IMR-90 (cell line): Measurements from ENCODE around the gene NOS3. TPM values are rescaled to one million over a fixed set of nuclear protein-coding genes. Genes with fewer than 3 reads are reported as not detected.

ENCODE experiments used
- ATAC-seq: fragments of 200-7000 bp; cut with Tn5 transposase; 2 replicates; pipeline ENCODE4 v1.9.1; 2020; ENCODE audit warnings: low read depth, mild to moderate bottlenecking, moderate library complexity
- BruUV-seq: library from RNA; stranded (reverse); fragments of 400-500 nt; replicated peaks from 2 replicates; lab custom pipeline; 2021; lab: Mats Ljungman, UMichigan
- CTCF ChIA-PET: fragments of 300-600 bp; formaldehyde crosslinking; extraction: SDS; loops from one replicate; lab custom pipeline; 2021; ENCODE audit warnings: antibody characterized with exemption; lab: Yijun Ruan, JAX
- POLR2A ChIA-PET: fragments of 300-600 bp; sonication (Branson Sonifier 250); formaldehyde crosslinking; loops from one replicate; lab custom pipeline; 2022; ENCODE audit warnings: antibody characterized with exemption; ENCODE audit not compliant: unreplicated experiment; lab: Charles Lee
- DNase-seq: peaks from one replicate; pipeline ENCODE4 v3.0.0; 2013
- H2AFZ ChIP-seq: replicated peaks from 2 replicates; pipeline ENCODE3; 2013; ENCODE audit warnings: low read length, mild to moderate bottlenecking; ENCODE audit not compliant: poor library complexity
- H2AK5ac ChIP-seq: 2 replicates; pipeline ENCODE4 v1.6.1; 2013; ENCODE audit warnings: low read depth, low read length, inconsistent platforms
- H2AK9ac ChIP-seq: replicated peaks from 2 replicates; pipeline ENCODE3; 2013; ENCODE audit warnings: mild to moderate bottlenecking, low read depth, low read length, moderate library complexity; ENCODE audit not compliant: poor library complexity
- H2BK120ac ChIP-seq: 2 replicates; pipeline ENCODE4 v1.6.1; 2013; ENCODE audit warnings: low read depth, low read length, inconsistent platforms
- H2BK15ac ChIP-seq: 3 replicates; pipeline ENCODE4 v1.6.1; 2013; ENCODE audit warnings: low read depth, low read length, inconsistent platforms
- H2BK20ac ChIP-seq: 2 replicates; pipeline ENCODE4 v1.6.1; 2013; ENCODE audit warnings: low read depth, mild to moderate bottlenecking, inconsistent platforms, low read length, moderate library complexity
- H2BK5ac ChIP-seq: 2 replicates; pipeline ENCODE4 v1.6.1; 2013; ENCODE audit warnings: mild to moderate bottlenecking, low read depth, low read length, inconsistent platforms; ENCODE audit not compliant: poor library complexity, severe bottlenecking
- H3K14ac ChIP-seq: replicated peaks from 2 replicates; pipeline ENCODE4 v1.6.1; 2013; ENCODE audit warnings: low read depth, low read length, inconsistent platforms
- H3K18ac ChIP-seq: 2 replicates; pipeline ENCODE4 v1.6.1; 2013; ENCODE audit warnings: low read depth, low read length, control low read depth
- H3K23ac ChIP-seq: 2 replicates; pipeline ENCODE4 v1.6.1; 2013; ENCODE audit warnings: low read depth, low read length, inconsistent platforms
- H3K27ac ChIP-seq: 2 replicates; pipeline ENCODE4 v1.5.1; 2013; ENCODE audit warnings: mild to moderate bottlenecking, control low read depth, low read length; ENCODE audit not compliant: insufficient read depth
- H3K27me3 ChIP-seq: 2 replicates; pipeline ENCODE4 v1.6.1; 2013; ENCODE audit warnings: low read length; ENCODE audit not compliant: control insufficient read depth, insufficient read depth
- H3K36me3 ChIP-seq: 2 replicates; pipeline ENCODE4 v1.6.1; 2013; ENCODE audit warnings: low read length, mixed read lengths; ENCODE audit not compliant: control insufficient read depth, insufficient read depth
- H3K4ac ChIP-seq: 2 replicates; pipeline ENCODE4 v1.6.1; 2013; ENCODE audit warnings: low read depth, low read length, inconsistent platforms
- H3K4me1 ChIP-seq: 2 replicates; pipeline ENCODE4 v1.6.1; 2013; ENCODE audit warnings: low read length, mixed read lengths; ENCODE audit not compliant: control insufficient read depth, insufficient read depth
- H3K4me2 ChIP-seq: 2 replicates; pipeline ENCODE4 v1.6.1; 2013; ENCODE audit warnings: low read depth, mild to moderate bottlenecking, control low read depth, low read length, moderate library complexity
- H3K4me3 ChIP-seq: 2 replicates; pipeline ENCODE4 v1.5.1; 2013; ENCODE audit warnings: low read depth, mild to moderate bottlenecking, control low read depth, low read length, moderate library complexity; ENCODE audit not compliant: insufficient read depth
- H3K56ac ChIP-seq: 2 replicates; pipeline ENCODE4 v1.6.1; 2013; ENCODE audit warnings: low read length, inconsistent platforms; ENCODE audit not compliant: insufficient read depth; ENCODE audit errors: extremely low read depth
- H3K79me1 ChIP-seq, 2 experiments: 2 replicates each; pipeline ENCODE4 v1.6.1; 2013; ENCODE audit warnings: low read length in 2 of 2, inconsistent platforms in 1 of 2, low read depth in 1 of 2
- H3K9ac ChIP-seq: 2 replicates; pipeline ENCODE4 v1.6.1; 2013; ENCODE audit warnings: low read depth, low read length, control low read depth
- H3K9me1 ChIP-seq: 2 replicates; pipeline ENCODE4 v1.6.1; 2013; ENCODE audit warnings: low read length, inconsistent platforms; ENCODE audit not compliant: insufficient read depth
- H3K9me3 ChIP-seq: 2 replicates; pipeline ENCODE4 v1.6.1; 2013; ENCODE audit warnings: low read length; ENCODE audit not compliant: control insufficient read depth, insufficient read depth
- H4K20me1 ChIP-seq: 2 replicates; pipeline ENCODE4 v1.6.1; 2013; ENCODE audit warnings: low read length, inconsistent platforms; ENCODE audit not compliant: insufficient read depth
- H4K5ac ChIP-seq: 2 replicates; pipeline ENCODE4 v1.6.1; 2013; ENCODE audit warnings: mild to moderate bottlenecking, low read depth, low read length, control low read depth
- H4K8ac ChIP-seq, 2 experiments: 2 replicates each; pipeline ENCODE4 v1.6.1; 2013; ENCODE audit warnings: low read depth in 2 of 2, low read length in 2 of 2, control low read depth in 1 of 2, inconsistent platforms in 1 of 2
- H4K91ac ChIP-seq: 2 replicates; pipeline ENCODE4 v1.6.1; 2013; ENCODE audit warnings: low read depth, low read length, inconsistent platforms; ENCODE audit not compliant: insufficient read depth
- BHLHE40 ChIP-seq: fragments of 150-350 bp; IDR thresholded peaks from 2 replicates; pipeline ENCODE4 v1.6.1; 2016; ENCODE audit warnings: mild to moderate bottlenecking, low read depth, low read length
- CTCF ChIP-seq: conservative IDR thresholded peaks from 2 replicates; pipeline ENCODE4 v1.5.1; 2012; ENCODE audit warnings: mild to moderate bottlenecking, low read depth, low read length, improper control_type of control experiment
- FOS ChIP-seq: fragments of 150-350 bp; IDR thresholded peaks from 2 replicates; pipeline ENCODE4 v1.6.1; 2016; ENCODE audit warnings: low read depth, low read length
- MAZ ChIP-seq: IDR thresholded peaks from 2 replicates; pipeline ENCODE4 v1.6.1; 2012; ENCODE audit warnings: low read depth, mild to moderate bottlenecking, low read length, improper control_type of control experiment, moderate library complexity, borderline replicate concordance
- MXI1 ChIP-seq: IDR thresholded peaks from 2 replicates; pipeline ENCODE4 v1.6.1; 2012; ENCODE audit warnings: low read depth, mild to moderate bottlenecking, low read length, moderate library complexity, borderline replicate concordance
- NFE2L2 ChIP-seq: fragments of 150-350 bp; IDR thresholded peaks from 2 replicates; pipeline ENCODE4 v1.6.1; 2016; ENCODE audit warnings: low read depth, mild to moderate bottlenecking, low read length
- POLR2A ChIP-seq: IDR thresholded peaks from 2 replicates; pipeline ENCODE4 v1.6.1; 2012; ENCODE audit warnings: mild to moderate bottlenecking, low read depth, low read length
- RAD21 ChIP-seq: IDR thresholded peaks from 2 replicates; pipeline ENCODE4 v1.6.1; 2012; ENCODE audit warnings: low read length, improper control_type of control experiment
- RFX5 ChIP-seq: IDR thresholded peaks from 2 replicates; pipeline ENCODE4 v1.8.0; 2012; ENCODE audit warnings: low read depth, mild to moderate bottlenecking, low read length, moderate library complexity
- USF2 ChIP-seq: fragments of 150-350 bp; IDR thresholded peaks from 2 replicates; pipeline ENCODE4 v1.6.1; 2017; ENCODE audit warnings: mild to moderate bottlenecking, antibody characterized with exemption, low read length, low read depth
- WGBS, 2 experiments: methylation state at CpG; one replicate each; pipeline versions ENCODE4 v1.1.5 to v1.1.7; 2013; ENCODE audit warnings: missing lambda C conversion rate in 2 of 2; ENCODE audit not compliant: insufficient read length in 1 of 2; ENCODE audit errors: extremely low coverage in 2 of 2; 5-methylcytosine and 5-hydroxymethylcytosine counted together
- dilution Hi-C: fragments of 300-500 bp; cut with HindIII; formaldehyde crosslinking; loops from one replicate; pipeline ENCODE4 v1.14.3; 2018; ENCODE audit warnings: low sequenced_read_pairs; ENCODE audit not compliant: unreplicated experiment
- in situ Hi-C: fragments of 300-500 bp; cut with MboI; formaldehyde crosslinking; loops from 3 replicates; pipeline ENCODE4 v1.14.3; 2019; ENCODE audit warnings: low sequenced_read_pairs, inconsistent platforms, mixed read lengths
- intact Hi-C: fragments of 100-400 bp; cut with micrococcal nuclease; formaldehyde crosslinking; loops from 2 replicates; pipeline ENCODE4 v1.10.0; 2022
- polyA plus RNA-seq, 3 experiments: library from polyadenylated mRNA; depleted of rRNA; stranded (reverse); fragments of >200 nt; gene quantifications; 2 replicates each; pipeline ENCODE4 v1.2.3, GENCODE V29; 2012; ENCODE audit warnings: low replicate concordance in 1 of 3
- total RNA-seq: library from RNA; depleted of rRNA; stranded (reverse); fragments of >200 nt; gene quantifications from 2 replicates; pipeline ENCODE4 v1.2.3, GENCODE V29; 2012

Gene NOS3
- total and polyA plus RNA-seq, 2 of the 4 experiments (the other 2 are of a cell fraction): 0.72 to 2.0 TPM

GRCh38 chr7:151062399-151063211 lies 71.8 kb downstream of the NOS3 start:
- Histone ChIP-seq H3K18ac (no peak overlapping the region), H3K56ac (no peak overlapping the region), H3K9me3 (no peaks in the 10 kb centered on the region), H3K4me2 (peak overlapping the region; percentile 62; the same call in 1 of the 2 replicates), H3K23ac (no peak overlapping the region), H3K79me1 (peaks cover 24 to 66% of the 10 kb centered on the region in 2 experiments), H4K91ac (peak overlapping the region; percentile 60), H3K9ac (no peak overlapping the region), H2AK5ac (peak overlapping the region; percentile 94), H3K36me3 (peaks cover 31% of the 10 kb centered on the region), H3K9me1 (peaks cover 12% of the 10 kb centered on the region; the same call in 1 of the 2 replicates), H3K14ac (0 out of 2 replicates have a peak overlapping the region, but pooled peaks have one; percentile 47), H3K27me3 (no peaks in the 10 kb centered on the region), H3K4me1 (peaks cover 39% of the 10 kb centered on the region), H2BK20ac (no peak overlapping the region; the same call in 1 of the 2 replicates), H4K5ac (no peak overlapping the region), H2AK9ac (peak overlapping the region; percentile 97), H2BK120ac (peak overlapping the region; percentile 26; the same call in 1 of the 2 replicates), H2BK15ac (no peak overlapping the region; the same call in 2 of the 3 replicates), H2AFZ (peak overlapping the region; percentile 58), H4K20me1 (peaks cover 32% of the 10 kb centered on the region), H4K8ac (no peak overlapping the region), H3K4me3 (no peak overlapping the region), H3K4ac (peak overlapping the region; percentile 89), H3K27ac (peak overlapping the region; percentile 52), H2BK5ac (peak overlapping the region; percentile 51)
- ChIA-PET CTCF (no interaction called here), POLR2A (interaction anchor here (0.6 kb wide), 1 partner anchor 19 kb away, joined by 3 read pairs; no protein-coding TSS in a partner anchor)
- dilution Hi-C loops (no loop called here), in situ Hi-C loops (no loop called here), intact Hi-C loops (no loop called here)
- DNase-seq: peak; percentile 76
- WGBS, 2 experiments: 0% methylated on average over 2 of the region's 43 CpGs; no CpG with 5 or more reads in 1 of the 2 experiments
- TF ChIP-seq USF2: peak; percentile 95
- no peak for TF ChIP-seq FOS
- peak; percentile 86 for TF ChIP-seq MXI1
- TF ChIP-seq CTCF: no peak
- peak; percentile 86 for TF ChIP-seq MAZ
- TF ChIP-seq RAD21: no peak
- peak; percentile 58 for TF ChIP-seq POLR2A
- TF ChIP-seq BHLHE40: peak; percentile 12; the same call in 1 of the 2 replicates
- TF ChIP-seq RFX5: no peak
- TF ChIP-seq NFE2L2: peak; percentile 14; the same call in 1 of the 2 replicates
- ATAC-seq: peak; percentile 28
- no TSS peak for BruUV-seq
